ENCODE measurements around the gene PDP2.

Gene PDP2

GRCh38 chr16:66911801-66912200 lies 31.5 kb downstream of the PDP2 start:
- no peak for DNase-seq (ENCODE audit: low read depth)
- no peak overlapping the region for H3K4me3 ChIP-seq (replicated peaks; ENCODE audit: low read depth, low read length)
- TF ChIP-seq CTCF (IDR thresholded peaks at IDR 0.05; ENCODE audit: low read length, missing control alignments), result no peak

DNA sequence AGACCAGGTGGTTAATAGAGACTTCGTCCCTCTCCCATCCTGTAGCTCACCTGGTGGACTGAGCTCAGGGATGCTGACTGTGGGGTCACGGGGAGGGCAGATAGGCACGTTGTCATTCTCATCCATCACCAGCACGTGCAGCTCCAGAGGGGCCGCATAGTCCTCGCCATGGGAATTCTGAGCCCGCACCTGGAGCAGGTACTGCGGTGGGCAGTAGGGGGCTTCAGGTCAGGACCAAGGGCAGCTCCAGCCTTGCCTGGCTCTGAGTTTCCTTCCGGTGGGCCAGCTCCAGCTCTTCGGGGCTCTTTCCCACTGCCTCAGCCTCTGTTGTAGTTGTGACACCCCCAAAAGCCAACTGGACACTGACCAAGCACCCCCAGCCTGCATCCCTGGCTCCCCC lies 32.8 kb downstream of the PDP2 start:
- no peak overlapping the region for H3K4me3 ChIP-seq (replicated peaks; ENCODE audit: low read depth, low read length)
- TF ChIP-seq CTCF (IDR thresholded peaks at IDR 0.05; ENCODE audit: low read length, missing control alignments), result no peak
- no peak for DNase-seq (ENCODE audit: low read depth)

- no peak overlapping the region for H3K4me3 ChIP-seq (replicated peaks; ENCODE audit: low read depth, low read length)
- no peak for TF ChIP-seq CTCF (IDR thresholded peaks at IDR 0.05; ENCODE audit: low read length, missing control alignments)
- no peak for DNase-seq (ENCODE audit: low read depth)
Observed at GRCh38 chr16:66913711-66914110, 33.4 kb downstream of the PDP2 start.

- no peak for DNase-seq (ENCODE audit: low read depth)
- TF ChIP-seq CTCF (IDR thresholded peaks at IDR 0.05; ENCODE audit: low read length, missing control alignments), result no peak
- no peak overlapping the region for H3K4me3 ChIP-seq (replicated peaks; ENCODE audit: low read depth, low read length)
Observed at GRCh38 chr16:66914541-66914940, 34.2 kb downstream of the PDP2 start.

- no peak for DNase-seq (ENCODE audit: low read depth)
- no peak for TF ChIP-seq CTCF (IDR thresholded peaks at IDR 0.05; ENCODE audit: low read length, missing control alignments)
Observed at GRCh38 chr16:66915041-66915440, 34.7 kb downstream of the PDP2 start.

DNA sequence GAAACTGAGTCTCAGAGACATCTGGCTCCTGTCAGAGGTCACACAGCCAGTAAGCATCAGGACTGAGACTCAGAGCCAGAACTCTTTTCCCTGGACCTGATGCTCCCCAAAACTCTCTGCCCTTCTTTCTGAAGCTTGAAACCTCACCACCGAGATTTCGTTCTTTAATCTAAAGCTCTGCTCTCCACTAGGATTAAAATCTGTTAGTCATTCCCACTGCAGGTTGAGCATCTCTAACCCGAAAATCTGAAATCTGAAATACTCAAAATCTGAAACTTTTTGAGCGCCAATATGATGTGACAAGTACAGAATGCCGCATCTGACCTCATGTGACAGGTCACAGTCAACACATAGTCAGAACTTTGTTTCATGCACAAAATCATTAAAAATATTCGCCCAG lies 36.2 kb downstream of the PDP2 start:
- TF ChIP-seq CTCF (IDR thresholded peaks at IDR 0.05; ENCODE audit: low read length, missing control alignments), result no peak
- no peak overlapping the region for H3K4me3 ChIP-seq (replicated peaks; ENCODE audit: low read depth, low read length)
- no peak for DNase-seq (ENCODE audit: low read depth)

More at GRCh38 chr16:66915041-66915440, 34.7 kb downstream of the PDP2 start:
- no peak overlapping the region for H3K4me3 ChIP-seq (replicated peaks; ENCODE audit: low read depth, low read length)

GRCh38 chr16:66917741-66918140 lies 37.4 kb downstream of the PDP2 start:
- TF ChIP-seq CTCF (IDR thresholded peaks at IDR 0.05; ENCODE audit: low read length, missing control alignments), result no peak
- DNase-seq (ENCODE audit: low read depth), result no peak
- H3K4me3 ChIP-seq (replicated peaks; ENCODE audit: low read depth, low read length), result no peak overlapping the region
